GM12892 (cell line): ENCODE measurements around the gene MNS1.

Source experiments
- POLR2A ChIP-seq: IDR thresholded peaks from 2 replicates; pipeline ENCODE4 v1.6.1; 2011; ENCODE audit warnings: low read depth, low read length, control low read depth
- POLR2AphosphoS5 ChIP-seq: IDR thresholded peaks from 2 replicates; pipeline ENCODE4 v1.6.1; 2011; ENCODE audit warnings: low read depth, low read length, control low read depth
- TAF1 ChIP-seq: IDR thresholded peaks from 2 replicates; pipeline ENCODE4 v1.6.1; 2011; ENCODE audit warnings: low read depth, mild to moderate bottlenecking, control low read depth, low read length, borderline replicate concordance

DNA sequence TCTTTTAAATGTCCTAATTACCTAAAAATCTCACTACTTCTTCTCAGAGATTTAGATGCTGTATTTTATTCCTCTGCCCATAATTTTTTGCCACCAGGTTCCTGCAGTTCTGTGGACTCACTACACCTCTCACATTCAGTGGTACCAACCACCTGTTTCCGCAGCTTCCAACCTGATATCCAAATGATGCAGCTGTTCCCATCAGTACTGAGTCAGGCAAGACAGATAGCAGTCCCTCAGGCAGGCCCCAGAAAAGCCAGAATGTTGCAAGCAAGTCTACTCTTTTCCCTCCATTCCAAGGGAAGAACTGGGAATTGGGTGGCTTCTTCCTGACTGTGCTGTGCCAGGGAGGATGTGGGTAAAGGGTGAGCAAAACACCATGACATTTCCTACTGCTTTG is 39.0 kb downstream of the MNS1 start:
- TF ChIP-seq POLR2A (no peak), POLR2AphosphoS5 (no peak), TAF1 (no peak)
